Panc1 (cell line): ENCODE measurements around the gene RADIL. TPM values are rescaled to one million over a fixed set of nuclear protein-coding genes. Genes with fewer than 3 reads are reported as not detected.

ENCODE experiments used
- ATAC-seq: fragments of 200-7000 bp; cut with Tn5 transposase; 2 replicates; pipeline ENCODE4 v1.9.1; 2020; ENCODE audit warnings: mild to moderate bottlenecking, moderate library complexity
- BruUV-seq: library from RNA; stranded (reverse); fragments of 400-500 nt; replicated peaks from 2 replicates; lab custom pipeline; 2021; lab: Mats Ljungman, UMichigan
- CTCF ChIA-PET: fragments of 300-600 bp; sonication (Branson Sonifier 250); formaldehyde crosslinking; loops from one replicate; lab custom pipeline; 2022; ENCODE audit warnings: antibody characterized with exemption; lab: Charles Lee
- POLR2A ChIA-PET: fragments of 300-600 bp; sonication (Branson Sonifier 250); formaldehyde crosslinking; loops from one replicate; lab custom pipeline; 2022; ENCODE audit warnings: antibody characterized with exemption; lab: Charles Lee
- DNase-seq: peaks from one replicate; pipeline ENCODE4 v3.0.0-alpha.2; 2010; ENCODE audit warnings: low read depth, low spot score
- H3K27ac ChIP-seq: 2 replicates; pipeline ENCODE4 v1.5.1; 2011; ENCODE audit warnings: mild to moderate bottlenecking, low read length, inconsistent platforms
- H3K27me3 ChIP-seq: fragments of 200-500 bp; sonication (Bioruptor generic); 2 replicates; pipeline ENCODE4 v1.6.0; 2014; ENCODE audit warnings: low read length, inconsistent platforms; ENCODE audit not compliant: control insufficient read depth, insufficient read depth
- H3K36me3 ChIP-seq: fragments of 200-500 bp; sonication (Bioruptor generic); 2 replicates; pipeline ENCODE4 v1.5.1; 2014; ENCODE audit warnings: inconsistent platforms, mild to moderate bottlenecking, low read length, moderate library complexity; ENCODE audit not compliant: control insufficient read depth, insufficient read depth
- H3K4me1 ChIP-seq: 2 replicates; pipeline ENCODE4 v1.5.1; 2011; ENCODE audit warnings: inconsistent platforms, mild to moderate bottlenecking, low read length, moderate library complexity; ENCODE audit not compliant: control insufficient read depth, insufficient read depth
- H3K4me3 ChIP-seq, 2 experiments: 2 replicates each; pipeline ENCODE4 v1.5.1; 2011 to 2012; ENCODE audit warnings: low read depth in 2 of 2, low read length in 2 of 2, mild to moderate bottlenecking in 2 of 2, inconsistent platforms in 1 of 2, moderate library complexity in 1 of 2
- H3K9me3 ChIP-seq: fragments of 200-500 bp; sonication (Bioruptor generic); 2 replicates; pipeline ENCODE4 v1.5.1; 2014; ENCODE audit warnings: low read depth, mild to moderate bottlenecking, inconsistent platforms, low read length, moderate library complexity; ENCODE audit not compliant: control insufficient read depth, insufficient read depth
- CTCF ChIP-seq: fragments of 450-650 bp; IDR thresholded peaks from 2 replicates; pipeline ENCODE4 v1.5.1; 2017; ENCODE audit warnings: mild to moderate bottlenecking
- POLR2AphosphoS5 ChIP-seq: IDR thresholded peaks from 2 replicates; pipeline ENCODE4 v1.6.1; 2012; ENCODE audit warnings: mild to moderate bottlenecking, low read depth, low read length, moderate library complexity
- SIN3A ChIP-seq: IDR thresholded peaks from 2 replicates; pipeline ENCODE4 v1.6.1; 2012; ENCODE audit warnings: low read depth, mild to moderate bottlenecking, low read length, moderate library complexity, borderline replicate concordance; ENCODE audit not compliant: insufficient read depth
- TCF7L2 ChIP-seq: IDR thresholded peaks from 2 replicates; pipeline ENCODE4 v1.6.1; 2011; ENCODE audit warnings: mild to moderate bottlenecking, low read depth, low read length, inconsistent platforms
- in situ Hi-C: cut with HindIII; loops from 2 replicates; pipeline ENCODE4 v1.10.0; 2016; ENCODE audit warnings: low sequenced_read_pairs, low pct_unique_long_range_greater_than_20kb
- intact Hi-C: fragments of 100-400 bp; cut with micrococcal nuclease; formaldehyde crosslinking; loops from one replicate; pipeline ENCODE4 v1.10.0; 2022; ENCODE audit not compliant: unreplicated experiment
- total RNA-seq: library from RNA; stranded (reverse); gene quantifications from one replicate; pipeline ENCODE4 v1.2.1, GENCODE V29; 2021; ENCODE audit not compliant: unreplicated experiment
- TF ChIP-seq, protein P1 (sequence below), 2 experiments: IDR thresholded peaks; 2 replicates each; pipeline ENCODE4 v1.6.1; 2011 to 2012; ENCODE audit warnings: low read depth in 2 of 2, control low read depth in 1 of 2, low read length in 1 of 2, mild to moderate bottlenecking in 1 of 2, moderate library complexity in 1 of 2; ENCODE audit not compliant: insufficient read depth in 1 of 2

The RADIL gene
- total RNA-seq, 1 experiment from 2014 or later, result 1.3 TPM

GRCh38 chr7:4782333-4783291, 100.9 kb downstream of the RADIL start:
- no peak overlapping the region for H3K4me3 ChIP-seq
- ChIA-PET POLR2A (no interaction called here), CTCF (no interaction called here)
- H3K36me3 ChIP-seq, result no peaks in the 10 kb centered on the region
- ATAC-seq, result no peak
- no peak for DNase-seq
- no peaks in the 10 kb centered on the region for H3K9me3 ChIP-seq
- H3K27me3 ChIP-seq, result no peaks in the 10 kb centered on the region
- no TSS peak for BruUV-seq
- in situ Hi-C loops (no loop called here), intact Hi-C loops (no loop called here)
- H3K27ac ChIP-seq, result no peak overlapping the region
- H3K4me1 ChIP-seq, result no peaks in the 10 kb centered on the region
- no peak for TF ChIP-seq SIN3A
- TF ChIP-seq POLR2AphosphoS5, result no peak
- TF ChIP-seq CTCF, result no peak
- no peak for TF ChIP-seq TCF7L2
- TF ChIP-seq, protein P1, sequence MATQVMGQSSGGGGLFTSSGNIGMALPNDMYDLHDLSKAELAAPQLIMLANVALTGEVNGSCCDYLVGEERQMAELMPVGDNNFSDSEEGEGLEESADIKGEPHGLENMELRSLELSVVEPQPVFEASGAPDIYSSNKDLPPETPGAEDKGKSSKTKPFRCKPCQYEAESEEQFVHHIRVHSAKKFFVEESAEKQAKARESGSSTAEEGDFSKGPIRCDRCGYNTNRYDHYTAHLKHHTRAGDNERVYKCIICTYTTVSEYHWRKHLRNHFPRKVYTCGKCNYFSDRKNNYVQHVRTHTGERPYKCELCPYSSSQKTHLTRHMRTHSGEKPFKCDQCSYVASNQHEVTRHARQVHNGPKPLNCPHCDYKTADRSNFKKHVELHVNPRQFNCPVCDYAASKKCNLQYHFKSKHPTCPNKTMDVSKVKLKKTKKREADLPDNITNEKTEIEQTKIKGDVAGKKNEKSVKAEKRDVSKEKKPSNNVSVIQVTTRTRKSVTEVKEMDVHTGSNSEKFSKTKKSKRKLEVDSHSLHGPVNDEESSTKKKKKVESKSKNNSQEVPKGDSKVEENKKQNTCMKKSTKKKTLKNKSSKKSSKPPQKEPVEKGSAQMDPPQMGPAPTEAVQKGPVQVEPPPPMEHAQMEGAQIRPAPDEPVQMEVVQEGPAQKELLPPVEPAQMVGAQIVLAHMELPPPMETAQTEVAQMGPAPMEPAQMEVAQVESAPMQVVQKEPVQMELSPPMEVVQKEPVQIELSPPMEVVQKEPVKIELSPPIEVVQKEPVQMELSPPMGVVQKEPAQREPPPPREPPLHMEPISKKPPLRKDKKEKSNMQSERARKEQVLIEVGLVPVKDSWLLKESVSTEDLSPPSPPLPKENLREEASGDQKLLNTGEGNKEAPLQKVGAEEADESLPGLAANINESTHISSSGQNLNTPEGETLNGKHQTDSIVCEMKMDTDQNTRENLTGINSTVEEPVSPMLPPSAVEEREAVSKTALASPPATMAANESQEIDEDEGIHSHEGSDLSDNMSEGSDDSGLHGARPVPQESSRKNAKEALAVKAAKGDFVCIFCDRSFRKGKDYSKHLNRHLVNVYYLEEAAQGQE (IDR thresholded peaks at IDR 0.05; ENCODE audit: insufficient read depth in 1 of 2, low read depth in 2 of 2, low read length in 1 of 2), result no peak

GRCh38 chr7:4781366-4782069, 102.0 kb downstream of the RADIL start:
- H3K36me3 ChIP-seq, result no peaks in the 10 kb centered on the region
- BruUV-seq, result no TSS peak
- no peaks in the 10 kb centered on the region for H3K27me3 ChIP-seq
- intact Hi-C loops, result no loop called here
- no peak overlapping the region for H3K4me3 ChIP-seq
- DNase-seq, result no peak
- H3K27ac ChIP-seq, result no peak overlapping the region
- in situ Hi-C loops, result no loop called here
- H3K9me3 ChIP-seq, result no peaks in the 10 kb centered on the region
- H3K4me1 ChIP-seq, result peaks cover 5% of the 10 kb centered on the region
- TF ChIP-seq POLR2AphosphoS5 (no peak), TCF7L2 (no peak), CTCF (no peak), SIN3A (no peak)
- TF ChIP-seq, protein P1 (IDR thresholded peaks at IDR 0.05; ENCODE audit: insufficient read depth in 1 of 2, low read depth in 2 of 2, low read length in 1 of 2), result no peak
- CTCF ChIA-PET, result no interaction called here
- POLR2A ChIA-PET, result no interaction called here
- no peak for ATAC-seq
